ENCODE results near the gene DOCK4. TPM values are rescaled to one million over a fixed set of nuclear protein-coding genes. Genes with fewer than 3 reads are reported as not detected.

DOCK4 gene
- total and polyA plus RNA-seq, 2 of the 8 experiments (the other 6 are each of a cell fraction or from before 2014, with no cell fraction given): 5.1 to 23.6 TPM

DNA sequence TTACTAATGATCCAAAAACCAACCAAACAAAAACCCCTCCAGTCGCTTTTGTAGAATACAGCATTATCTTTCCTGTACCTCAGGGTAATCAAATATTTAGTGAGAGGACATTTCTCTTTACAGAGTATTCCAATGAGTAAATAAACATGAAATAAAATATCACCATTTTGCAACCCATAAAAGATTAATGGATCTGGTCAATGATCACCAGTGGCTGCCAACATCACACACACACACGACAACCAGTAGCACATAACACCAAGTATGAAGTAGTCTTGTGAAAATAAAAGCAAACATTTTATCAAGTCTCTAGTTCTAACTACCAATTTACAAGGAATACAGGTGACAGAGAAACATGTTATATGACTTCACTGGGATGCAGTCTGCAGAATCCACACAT, 455.3 kb downstream of the DOCK4 start (continued):
- TF ChIP-seq HDAC2 (IDR thresholded peaks at IDR 0.05; ENCODE audit: borderline replicate concordance in 1 of 2, low read depth in 2 of 2, low read length in 2 of 2): no peak

Data from H1 (cell line).